Measurements from ENCODE around the gene LZTR1.

DNA sequence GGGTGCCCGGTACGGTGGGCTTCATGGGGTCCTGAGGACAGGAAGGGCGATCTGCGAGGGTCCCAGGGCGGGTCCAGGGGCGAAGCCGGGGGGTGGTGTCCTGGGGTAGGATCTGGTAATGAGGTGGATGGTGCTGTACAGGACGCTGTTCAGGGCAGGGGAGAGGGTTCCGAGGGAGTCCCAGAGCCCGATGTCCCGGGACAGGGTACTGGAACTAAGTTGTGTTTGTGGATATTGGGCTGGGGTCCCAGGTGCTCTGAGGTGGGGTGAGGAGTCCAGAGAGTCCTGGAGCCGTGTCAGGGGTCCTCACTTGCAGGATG, 426 bp downstream of the LZTR1 start:
- TF ChIP-seq POLR2A (IDR thresholded peaks at IDR 0.05), result no peak
- TF ChIP-seq, protein P1, sequence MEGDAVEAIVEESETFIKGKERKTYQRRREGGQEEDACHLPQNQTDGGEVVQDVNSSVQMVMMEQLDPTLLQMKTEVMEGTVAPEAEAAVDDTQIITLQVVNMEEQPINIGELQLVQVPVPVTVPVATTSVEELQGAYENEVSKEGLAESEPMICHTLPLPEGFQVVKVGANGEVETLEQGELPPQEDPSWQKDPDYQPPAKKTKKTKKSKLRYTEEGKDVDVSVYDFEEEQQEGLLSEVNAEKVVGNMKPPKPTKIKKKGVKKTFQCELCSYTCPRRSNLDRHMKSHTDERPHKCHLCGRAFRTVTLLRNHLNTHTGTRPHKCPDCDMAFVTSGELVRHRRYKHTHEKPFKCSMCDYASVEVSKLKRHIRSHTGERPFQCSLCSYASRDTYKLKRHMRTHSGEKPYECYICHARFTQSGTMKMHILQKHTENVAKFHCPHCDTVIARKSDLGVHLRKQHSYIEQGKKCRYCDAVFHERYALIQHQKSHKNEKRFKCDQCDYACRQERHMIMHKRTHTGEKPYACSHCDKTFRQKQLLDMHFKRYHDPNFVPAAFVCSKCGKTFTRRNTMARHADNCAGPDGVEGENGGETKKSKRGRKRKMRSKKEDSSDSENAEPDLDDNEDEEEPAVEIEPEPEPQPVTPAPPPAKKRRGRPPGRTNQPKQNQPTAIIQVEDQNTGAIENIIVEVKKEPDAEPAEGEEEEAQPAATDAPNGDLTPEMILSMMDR (IDR thresholded peaks at IDR 0.05), result no peak
- no peak for TF ChIP-seq POLR2AphosphoS5 (IDR thresholded peaks at IDR 0.05)
